GM18870 (cell line): ENCODE results near the gene ABR.
"Not testable (repeated sequence)": the region's sequence is repeated elsewhere in the genome, so short reads cannot be mapped to it uniquely, and the experiment has no call there.

ENCODE experiments used
- ATAC-seq: cut with Tn5 transposase; IDR thresholded peaks from one replicate; pipeline ENCODE4 v1.9.1; 2021; ENCODE audit warnings: moderate library complexity; ENCODE audit not compliant: unreplicated experiment

The ABR gene

DNA sequence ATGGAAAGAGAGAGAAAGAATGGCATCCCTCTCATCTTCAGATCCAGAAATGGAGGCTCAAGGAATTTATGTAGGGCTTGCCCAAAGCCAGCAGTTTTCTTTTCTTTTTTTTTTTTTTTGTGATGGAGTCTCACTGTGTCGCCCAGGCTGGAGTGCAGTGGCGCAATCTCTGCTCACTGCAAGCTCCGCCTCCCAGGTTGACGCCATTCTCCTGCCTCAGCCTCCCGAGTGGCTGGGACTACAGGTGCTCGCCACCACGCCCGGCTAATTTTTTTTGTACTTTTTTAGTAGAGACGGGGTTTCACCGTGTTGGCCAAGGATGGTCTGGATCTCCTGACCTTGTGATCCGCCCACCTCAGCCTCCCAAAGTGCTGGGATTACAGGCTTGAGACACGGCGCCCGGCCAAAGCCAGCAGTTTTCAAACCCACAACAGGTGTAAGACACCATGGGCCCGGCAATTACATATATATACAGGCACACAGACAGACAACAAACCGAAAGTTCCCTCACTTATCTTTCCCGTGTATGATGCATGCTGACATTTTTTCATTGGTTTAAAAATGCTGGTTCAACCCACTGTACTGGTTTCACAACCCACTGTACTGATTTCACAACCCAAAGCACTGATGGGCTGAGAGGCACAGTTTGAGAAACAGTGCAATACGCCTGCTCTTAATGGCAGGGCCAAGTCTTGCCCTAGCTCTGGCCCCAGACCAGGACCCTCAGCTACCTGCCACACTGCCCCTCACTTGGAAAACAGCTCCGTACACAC is 81.6 kb downstream of the ABR start:
- ATAC-seq: not testable (repeated sequence)

DNA sequence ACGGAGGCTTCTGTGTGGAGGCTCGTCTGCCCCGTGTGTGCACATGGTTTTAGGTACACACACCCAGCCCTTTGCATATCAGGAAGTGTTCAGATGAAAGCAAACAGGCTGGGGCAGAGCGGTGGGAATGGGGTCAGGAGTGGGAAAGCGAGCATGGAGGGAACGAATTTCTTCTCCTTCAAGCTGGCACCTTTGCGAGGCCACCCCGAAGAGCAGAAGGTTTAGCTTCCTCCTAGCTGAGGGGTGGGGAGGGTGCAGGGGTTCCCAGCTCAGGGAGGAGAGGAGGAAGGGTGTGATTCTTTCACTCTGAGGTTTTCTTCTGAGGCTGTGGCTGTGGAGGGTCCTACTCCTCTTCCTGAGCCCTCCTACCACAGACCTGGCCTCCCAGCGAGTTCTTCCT is 83.6 kb downstream of the ABR start:
- no peak for ATAC-seq

DNA sequence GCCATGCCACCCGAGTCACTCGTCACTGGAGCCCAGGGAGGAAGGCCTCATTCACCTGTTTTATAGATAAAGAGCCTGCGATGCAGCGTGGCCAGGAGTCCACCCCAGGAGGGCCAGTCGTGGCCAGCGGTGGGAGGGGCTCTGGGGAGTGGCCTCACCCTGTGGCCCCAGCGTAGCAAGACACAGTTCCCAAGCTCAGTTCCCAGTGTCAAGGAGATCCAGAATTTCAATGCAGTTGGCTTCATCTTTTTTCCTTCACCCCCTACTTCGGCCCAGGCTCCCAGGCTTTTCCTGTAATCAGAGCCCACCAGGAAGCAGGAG is 84.0 kb downstream of the ABR start:
- ATAC-seq: no peak

DNA sequence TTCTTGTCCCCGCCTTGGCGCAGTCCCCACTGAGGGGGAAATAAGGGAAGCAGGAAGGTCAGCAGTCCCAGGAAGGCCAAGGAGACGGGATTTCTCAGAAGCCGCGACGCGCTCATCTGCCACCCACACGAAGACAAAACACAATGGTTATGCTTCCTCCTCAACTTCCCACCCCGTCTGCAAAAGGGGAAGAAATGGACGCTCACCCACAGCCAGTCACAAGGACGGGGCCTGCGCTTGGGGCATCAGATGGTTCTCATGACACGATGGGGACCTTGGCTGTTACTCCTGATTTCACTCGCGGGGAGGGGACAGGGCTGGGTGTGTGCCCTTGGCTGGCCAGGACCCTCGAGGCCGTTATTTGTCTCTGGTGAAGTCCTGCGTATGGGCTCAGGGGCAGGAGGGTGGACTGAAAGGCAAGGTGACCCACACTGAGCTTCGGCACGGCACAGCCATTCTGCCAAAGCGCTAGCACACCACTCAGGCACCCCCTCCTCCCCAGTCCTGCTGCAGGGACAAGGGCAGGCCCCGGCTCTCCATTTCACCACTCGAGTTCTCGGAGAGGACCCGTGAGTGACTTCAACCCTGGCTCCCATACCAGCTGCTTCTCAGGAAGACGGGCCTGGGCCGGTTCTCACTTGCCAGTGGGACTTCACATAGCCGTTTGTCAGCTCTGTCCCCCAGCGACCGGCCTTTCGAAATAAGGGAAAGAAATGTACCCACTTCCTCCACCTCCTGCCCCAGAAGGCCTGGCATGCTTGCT is 84.5 kb downstream of the ABR start:
- ATAC-seq: no peak

DNA sequence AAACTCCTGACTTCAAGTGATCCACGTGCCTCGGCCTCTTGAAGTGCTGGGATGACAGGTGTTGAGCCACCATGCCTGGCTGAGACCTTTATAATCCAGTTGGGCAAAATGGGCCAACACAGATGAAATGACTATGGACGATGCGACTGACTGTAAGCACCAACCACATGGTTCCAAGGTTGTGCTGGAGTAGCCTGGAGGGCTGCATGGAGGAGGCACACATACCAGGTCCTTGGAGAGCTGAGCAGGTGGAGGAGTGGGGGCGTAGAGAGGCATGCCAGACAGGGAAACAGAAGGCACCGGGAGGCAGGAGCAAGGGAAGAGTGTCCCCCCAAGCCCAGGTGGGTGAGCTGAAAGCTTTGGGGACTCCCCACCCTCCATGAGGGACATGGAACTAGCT is 85.2 kb downstream of the ABR start:
- no peak for ATAC-seq

DNA sequence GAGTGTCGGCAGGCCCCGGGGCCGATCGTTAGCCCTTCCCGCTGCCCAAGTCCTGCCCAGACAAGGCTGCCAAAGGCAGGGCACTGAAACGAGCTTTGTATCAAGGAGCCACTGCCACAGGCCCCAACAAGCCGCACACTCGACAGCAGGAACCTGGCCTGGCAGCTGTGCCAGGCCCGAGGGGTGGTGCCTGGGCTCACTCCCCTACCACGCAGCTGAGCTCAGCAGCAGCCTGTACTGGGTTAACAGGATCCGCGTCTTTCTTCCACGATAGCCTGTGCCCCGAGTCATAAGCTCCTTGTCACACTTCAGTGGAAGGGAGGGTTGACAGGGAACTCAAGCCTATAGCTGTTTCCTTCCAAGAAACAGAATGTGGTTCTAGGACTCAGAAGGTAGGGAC is 87.9 kb downstream of the ABR start:
- ATAC-seq: no peak

DNA sequence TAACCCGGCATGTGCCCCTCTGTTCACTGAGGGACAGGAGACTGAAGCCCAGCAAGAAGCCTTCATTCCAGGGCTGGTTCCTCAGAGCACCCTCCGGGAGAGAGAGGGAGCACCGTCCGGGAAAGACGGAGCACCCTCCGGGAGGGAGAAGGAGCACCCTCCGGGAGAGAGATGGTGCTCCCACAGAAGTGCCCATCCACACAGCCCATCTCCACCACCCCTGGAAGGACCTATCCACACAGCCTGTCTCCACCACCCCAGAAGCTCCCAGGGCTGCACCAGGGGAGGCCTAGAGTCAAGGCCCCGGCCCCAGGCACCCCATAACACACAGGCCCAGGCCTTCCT is 88.6 kb downstream of the ABR start:
- no peak for ATAC-seq

DNA sequence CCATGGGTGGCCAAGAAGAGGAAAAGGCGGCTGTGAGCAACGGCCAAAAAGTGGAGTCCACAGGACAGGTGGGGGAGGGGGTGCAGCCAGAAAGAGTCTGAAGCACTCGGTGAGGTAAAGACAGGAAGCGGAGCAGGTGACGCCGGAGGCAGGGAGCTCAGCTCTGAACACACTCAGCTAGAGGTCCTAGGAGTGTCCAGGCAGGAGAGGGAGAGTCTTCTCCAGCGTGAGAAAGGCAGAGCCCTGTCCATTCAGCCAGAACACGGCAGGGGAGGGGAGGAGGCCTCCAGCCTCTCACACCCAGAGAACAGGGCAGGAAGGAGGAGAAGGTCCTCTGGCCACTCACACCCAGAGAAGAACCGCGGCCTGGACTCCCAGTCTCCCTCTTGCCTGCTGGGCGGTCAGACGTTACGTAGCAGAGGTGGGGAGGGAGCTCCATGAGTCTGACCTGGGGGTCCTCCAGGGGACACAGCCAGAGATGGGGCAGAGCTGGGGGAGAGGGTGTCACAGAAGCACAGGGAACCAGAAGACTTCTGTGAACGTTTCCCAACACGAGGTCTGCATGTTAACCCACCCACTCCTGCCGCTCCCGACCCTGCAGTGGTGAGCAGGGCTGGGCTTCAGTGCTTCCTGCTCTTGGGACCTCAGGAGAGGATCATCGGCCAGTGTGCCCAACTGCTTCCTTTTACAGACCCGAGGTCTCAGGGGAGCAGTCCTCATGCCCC is 89.2 kb downstream of the ABR start:
- no peak for ATAC-seq

DNA sequence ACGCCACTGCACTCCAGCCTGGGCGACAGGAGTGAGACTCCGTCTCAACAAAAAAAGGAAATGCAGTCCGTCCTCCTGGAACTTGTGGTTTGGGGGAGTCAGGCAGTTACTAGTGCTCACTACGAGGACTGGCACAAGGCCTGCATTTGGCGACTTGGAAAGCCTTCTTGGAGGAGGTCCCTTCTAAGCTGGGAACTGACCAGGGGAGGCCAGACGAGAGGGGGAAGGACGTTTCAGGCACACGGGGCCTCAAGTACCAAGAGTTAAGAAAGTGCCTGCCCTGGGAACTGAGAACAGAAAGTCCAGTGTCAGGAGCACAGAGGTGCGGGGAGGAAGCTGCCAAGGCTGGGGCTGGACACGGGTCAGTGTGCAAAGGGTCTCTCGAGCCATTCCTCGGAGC is 89.9 kb downstream of the ABR start:
- ATAC-seq: no peak

DNA sequence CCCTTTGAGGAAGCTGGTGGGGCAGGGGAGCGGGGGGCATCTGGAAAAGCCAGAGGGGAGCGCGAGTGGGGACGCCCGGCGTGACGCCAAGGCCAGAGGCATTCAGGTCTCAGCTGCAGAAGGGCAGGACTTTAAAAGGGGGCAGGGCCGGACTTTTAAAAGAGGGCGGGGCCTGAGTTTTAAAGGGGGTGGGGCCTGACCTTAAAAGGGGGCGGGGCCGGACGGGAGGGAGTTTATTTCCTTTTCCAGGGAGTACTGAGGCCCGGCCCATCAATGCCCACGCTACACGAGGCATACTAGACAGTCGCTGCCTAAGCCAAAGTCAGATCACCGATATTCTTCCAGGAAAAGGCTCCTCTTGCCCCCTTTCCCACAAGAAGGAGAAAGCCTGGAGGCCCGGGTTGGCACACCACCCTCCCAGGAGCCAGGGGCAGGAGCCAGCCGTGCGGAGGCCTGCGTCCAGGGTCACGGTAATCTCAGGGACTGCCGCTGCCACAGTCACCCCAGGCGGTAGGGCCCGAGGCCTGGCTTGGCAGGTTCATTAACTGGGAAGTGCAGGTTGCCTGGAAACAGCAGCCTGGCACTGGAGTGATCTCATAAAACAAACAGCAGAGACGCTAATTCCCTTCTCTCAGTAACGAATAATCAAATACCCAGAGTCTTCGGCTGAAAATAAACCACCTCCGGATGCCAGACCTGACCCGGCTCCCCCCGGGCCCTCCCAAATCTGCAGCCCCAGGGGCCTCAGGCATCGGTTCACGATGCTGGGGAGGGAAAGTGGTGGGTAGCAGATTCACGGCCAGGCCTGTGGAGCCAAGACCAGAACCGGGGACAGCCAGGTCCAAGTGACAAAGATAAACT is 92.2 kb downstream of the ABR start:
- ATAC-seq: no peak

DNA sequence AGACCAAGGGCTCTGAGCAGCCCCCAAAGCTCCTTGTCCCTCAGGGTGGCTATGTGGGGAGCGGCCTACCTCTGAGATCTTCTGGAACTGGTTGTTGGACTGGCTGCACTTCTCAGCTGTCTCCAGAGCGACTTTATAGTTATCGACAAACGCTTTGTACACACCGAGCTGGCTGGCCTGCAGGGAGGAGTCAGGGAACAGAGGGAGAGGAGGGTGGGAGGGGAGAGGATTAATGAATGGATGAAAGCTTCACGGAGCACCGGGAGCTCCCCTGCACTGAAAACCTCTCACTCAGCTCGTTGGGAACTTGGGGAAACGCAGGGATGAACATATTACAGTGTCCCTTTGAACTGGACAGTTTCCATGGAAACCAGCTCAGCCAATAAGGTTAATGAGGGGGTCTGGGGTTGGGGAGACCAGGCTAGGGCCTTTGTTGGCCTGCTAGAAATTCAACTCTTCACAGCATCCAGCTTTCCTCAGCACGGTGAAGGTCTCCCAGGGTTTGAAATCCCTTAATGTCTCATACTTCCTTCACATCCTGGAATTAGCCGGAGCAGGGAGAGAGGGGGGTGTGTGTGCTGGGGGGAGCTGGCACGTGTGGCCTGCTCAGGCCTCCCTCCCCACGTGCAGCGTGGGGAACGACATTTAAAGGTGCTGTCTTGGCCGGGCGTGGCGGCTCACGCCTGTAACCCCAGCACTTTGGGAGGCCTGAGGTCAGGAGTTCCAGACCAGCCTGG is 96.2 kb downstream of the ABR start:
- no peak for ATAC-seq

DNA sequence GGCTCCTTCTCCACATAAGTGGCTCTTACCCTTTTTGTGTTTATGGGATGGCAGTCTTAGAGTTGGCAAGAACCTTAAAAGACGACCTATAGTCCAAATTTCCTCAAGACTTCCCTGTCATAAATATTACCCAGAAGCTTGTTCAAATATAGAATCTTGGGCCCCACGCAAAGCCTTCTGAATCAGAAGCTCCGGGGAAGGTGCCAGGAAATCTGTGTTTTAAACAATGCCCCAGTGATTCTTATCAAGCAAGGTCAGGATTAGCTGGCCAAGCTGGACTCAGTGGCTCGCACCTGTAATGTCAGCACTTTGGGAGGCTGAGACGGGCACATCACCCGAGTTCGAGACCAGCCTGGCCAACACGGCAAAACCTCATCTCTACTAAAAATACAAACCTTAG is 97.2 kb downstream of the ABR start:
- ATAC-seq: no peak

DNA sequence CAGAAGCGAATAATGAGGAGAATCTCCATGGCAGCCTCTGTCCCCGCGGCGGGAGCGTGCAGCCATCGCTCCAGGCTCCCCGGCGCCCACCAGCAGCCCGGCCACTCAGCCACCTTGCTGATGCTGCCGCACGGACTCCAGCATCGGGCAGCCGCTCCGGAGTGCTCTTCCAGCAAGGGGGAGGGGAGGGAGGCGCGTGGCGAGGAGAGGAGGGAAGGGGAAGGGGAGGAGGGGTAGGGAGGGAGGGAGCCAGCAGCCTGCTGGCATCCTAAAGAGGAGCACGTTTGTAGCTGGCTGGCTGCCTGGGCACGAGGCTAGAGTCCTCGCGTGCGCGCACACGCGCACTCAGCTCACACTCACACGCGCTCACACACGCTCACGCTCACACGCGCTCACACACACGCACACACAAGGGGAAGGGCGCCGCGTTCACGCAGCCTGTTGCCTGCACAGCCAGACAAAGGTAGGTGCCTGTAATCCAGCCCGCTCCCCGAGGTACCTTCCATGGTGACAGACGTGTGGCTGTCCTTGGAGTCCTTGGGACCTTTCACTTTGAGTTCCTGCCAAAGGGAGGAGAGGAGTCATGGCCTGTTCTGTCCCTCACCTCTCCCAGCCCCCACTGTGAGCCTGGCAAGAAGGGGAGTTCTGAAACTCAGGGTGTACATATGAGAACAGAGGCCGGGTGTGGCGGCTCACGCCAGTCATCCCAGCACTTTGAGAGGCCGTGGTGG is 100.8 kb downstream of the ABR start:
- no peak for ATAC-seq

DNA sequence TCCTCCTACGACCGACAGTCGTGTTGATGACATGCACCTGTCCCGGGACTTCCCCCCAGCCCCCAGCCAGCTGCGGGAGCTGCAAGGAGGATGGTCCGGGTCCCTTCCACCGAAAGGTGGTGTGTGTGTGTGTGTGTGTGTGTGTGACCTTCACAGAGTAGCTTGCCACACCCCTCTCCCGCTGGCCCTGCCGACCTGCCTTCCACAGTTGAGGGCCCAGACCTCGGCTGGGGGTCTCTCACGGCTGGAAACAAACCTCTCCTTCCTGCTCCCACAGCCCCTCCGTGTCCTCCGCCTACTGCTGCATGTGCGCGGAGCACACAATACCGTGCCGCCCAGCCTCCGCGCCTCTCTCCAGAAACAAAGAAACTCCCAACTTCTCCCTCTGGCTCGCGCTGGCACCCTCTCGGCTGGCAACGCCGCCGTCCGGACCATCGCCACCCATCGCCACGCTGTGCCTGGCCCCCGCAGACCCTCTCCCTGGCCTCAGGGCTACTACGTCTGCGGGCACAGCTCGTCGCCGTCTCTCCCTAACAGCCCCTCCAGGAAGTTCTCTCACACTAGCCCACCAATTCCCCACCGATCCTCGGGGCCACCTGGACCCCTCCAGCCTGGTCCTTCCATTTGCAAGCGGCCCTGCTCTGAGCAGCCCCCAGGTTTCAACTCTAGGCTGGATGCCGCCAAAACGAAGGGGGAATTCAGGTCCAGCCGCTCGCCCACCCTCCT is 101.6 kb downstream of the ABR start:
- ATAC-seq: no peak

DNA sequence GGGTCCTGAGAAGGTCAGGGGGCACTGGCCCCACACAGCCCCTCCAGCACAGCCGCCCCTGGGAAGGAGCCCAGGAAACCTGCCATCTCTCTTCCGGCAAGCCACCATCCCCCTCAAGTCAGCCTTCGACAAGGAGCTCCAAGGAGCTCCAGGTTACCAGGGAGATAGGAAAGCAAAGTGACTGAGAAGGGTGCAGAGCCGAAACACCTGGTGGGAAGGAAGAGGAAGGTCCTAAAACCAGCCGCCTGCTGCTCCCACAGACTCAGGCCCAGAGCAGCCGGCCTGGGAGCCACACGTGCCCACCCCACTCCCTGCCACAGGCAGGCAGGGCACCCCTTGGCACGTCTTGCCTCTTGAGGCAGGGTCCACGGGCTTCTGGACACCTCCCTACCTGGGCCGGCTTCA is 102.2 kb downstream of the ABR start:
- no peak for ATAC-seq

DNA sequence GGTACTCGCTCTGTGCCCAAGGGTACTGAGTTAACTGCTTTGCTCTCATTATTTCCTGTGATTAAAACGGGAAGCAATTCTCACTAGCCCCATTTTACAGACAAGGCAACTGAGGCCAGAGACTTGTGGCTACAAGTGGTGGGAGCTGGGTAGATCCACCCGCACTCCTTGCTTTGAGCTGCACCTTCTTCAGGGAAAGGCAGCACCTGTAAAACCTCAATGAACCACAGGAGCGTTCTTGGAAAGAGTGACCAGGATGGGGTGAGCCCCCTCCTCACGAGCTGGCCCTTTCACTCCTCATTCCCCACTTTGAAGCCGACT is 102.8 kb downstream of the ABR start:
- ATAC-seq: no peak

DNA sequence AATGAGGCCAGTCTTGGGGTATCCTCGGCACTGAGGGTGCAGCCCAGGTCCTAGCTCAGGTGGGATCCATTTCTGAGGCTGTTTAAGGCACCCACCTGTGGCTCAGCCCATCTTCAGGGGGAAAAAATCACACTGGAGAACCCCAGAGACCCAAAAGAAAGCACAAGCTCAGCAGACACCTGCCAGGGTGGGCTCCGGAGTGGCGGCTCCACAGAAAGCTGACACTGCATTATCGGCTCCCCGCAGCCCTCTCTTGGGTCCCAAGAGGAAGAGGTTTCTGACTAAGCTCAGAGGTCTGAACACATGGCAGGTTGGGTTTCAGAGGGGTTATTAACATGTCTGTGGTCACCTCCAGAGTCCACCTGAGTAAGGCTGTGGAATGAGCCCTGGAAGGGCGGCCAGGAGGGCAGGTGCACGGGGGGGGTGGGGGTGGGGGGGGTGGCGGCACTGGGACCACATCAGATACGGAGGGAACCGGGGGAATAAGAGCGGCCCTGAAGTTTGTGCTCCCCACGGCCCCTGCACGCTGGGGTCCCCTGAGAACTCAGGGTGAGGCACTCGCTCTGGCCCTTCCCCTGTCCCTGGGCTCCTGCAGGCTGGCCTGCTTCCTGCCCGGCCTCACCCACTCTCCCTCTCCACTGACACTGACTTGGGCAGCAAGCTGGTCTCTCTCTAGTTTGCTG is 103.3 kb downstream of the ABR start:
- ATAC-seq: no peak

DNA sequence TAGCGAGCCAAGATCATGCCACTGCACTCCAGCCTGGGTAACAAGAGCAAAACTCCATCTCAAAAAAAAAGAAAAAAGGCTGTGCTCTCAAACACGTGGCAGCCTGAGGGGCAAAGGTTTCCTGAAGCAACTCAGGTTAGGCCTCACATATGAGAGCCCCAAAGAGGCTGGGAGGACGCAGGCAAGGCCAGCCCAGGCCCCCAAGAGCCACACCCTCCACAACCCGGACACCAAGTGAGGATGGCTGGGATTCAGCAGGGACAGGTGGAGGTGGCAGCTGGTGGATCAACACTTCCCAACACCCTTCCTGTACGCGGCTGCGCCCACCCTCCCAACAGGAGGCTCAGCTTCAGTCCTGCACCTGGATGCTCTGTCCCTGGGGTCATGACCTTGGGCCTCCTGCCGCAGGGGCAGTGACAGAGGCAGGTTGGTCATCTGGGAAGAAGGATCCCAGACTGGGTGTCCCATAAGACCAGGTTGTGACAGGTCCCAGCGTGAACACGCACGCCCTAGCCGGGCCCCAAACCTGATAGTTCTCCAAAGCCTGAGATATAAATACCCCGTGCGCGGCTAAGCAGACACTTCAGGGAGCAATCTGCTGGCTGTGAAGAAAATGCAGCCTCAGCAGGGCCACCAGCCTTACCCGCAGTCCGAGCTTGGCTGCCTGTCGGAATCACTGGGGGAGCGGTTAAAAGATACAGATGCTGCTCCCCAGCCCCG is 104.7 kb downstream of the ABR start:
- no peak for ATAC-seq
